T-helper 1 cell (primary cell): Measurements from ENCODE around the gene CSRP1.
"Not testable (repeated sequence)": the region's sequence is repeated elsewhere in the genome, so short reads cannot be mapped to it uniquely, and the experiment has no call there.

Experiments
- DNase-seq, 5 donors: peaks; one replicate each; pipeline ENCODE4 v3.0.0-alpha.2; 2012 to 2020
- total RNA-seq, 4 donors: gene quantifications; one replicate each; lab custom pipeline; 2026; lab: John Stamatoyannopoulos, UW

Gene CSRP1
- 47.8 to 58.6 (median 53.2) reads per million in 4 donors for total RNA-seq

GRCh38 chr1:201506557-201507359 is at the start of gene CSRP1:
TSS of gene CSRP1 (minus strand) at chr1:201507123. CDS start at chr1:201496303, 10,820 bp downstream.
- peak; percentile 53 to 91 (median 63) for DNase-seq

GRCh38 chr1:201555593-201555945 is 48.6 kb upstream of the CSRP1 start:
- DNase-seq, result no peak

GRCh38 chr1:201554789-201555592 is 48.1 kb upstream of the CSRP1 start:
- DNase-seq, result no peak

- no peak for DNase-seq
Measured at GRCh38 chr1:201554190-201554600, 47.3 kb upstream of the CSRP1 start.

- no peak for DNase-seq
Measured at GRCh38 chr1:201553496-201554189, 46.7 kb upstream of the CSRP1 start.

- DNase-seq, result no peak
Measured at GRCh38 chr1:201552941-201553351, 46.0 kb upstream of the CSRP1 start.

- DNase-seq, result no peak
Measured at GRCh38 chr1:201551877-201552731, 45.2 kb upstream of the CSRP1 start.

- no peak for DNase-seq
Measured at GRCh38 chr1:201551096-201551495, 44.2 kb upstream of the CSRP1 start.

- DNase-seq, result not testable (repeated sequence)
Measured at GRCh38 chr1:201549522-201549921, 42.6 kb upstream of the CSRP1 start.

- DNase-seq, result no peak
Measured at GRCh38 chr1:201545851-201546492, 39.0 kb upstream of the CSRP1 start.

GRCh38 chr1:201544710-201545109 is 37.8 kb upstream of the CSRP1 start:
- DNase-seq, result no peak

- no peak for DNase-seq
Measured at GRCh38 chr1:201543871-201544642, 37.1 kb upstream of the CSRP1 start.

GRCh38 chr1:201542309-201543035 is 35.5 kb upstream of the CSRP1 start:
- no peak for DNase-seq

- no peak for DNase-seq
Measured at GRCh38 chr1:201540846-201541735, 34.2 kb upstream of the CSRP1 start.

- no peak for DNase-seq
Measured at GRCh38 chr1:201539561-201540431, 32.9 kb upstream of the CSRP1 start.

- no peak for DNase-seq
Measured at GRCh38 chr1:201538612-201539551, 32.0 kb upstream of the CSRP1 start, which contains the start of gene NAV1. TSS of gene NAV1 (plus strand) at chr1:201539127. CDS start at chr1:201622885, 83,758 bp downstream.
